ENCODE measurements around the gene FAM72B.
"Not testable (repeated sequence)": the region's sequence is repeated elsewhere in the genome, so short reads cannot be mapped to it uniquely, and the experiment has no call there.

Gene FAM72B

DNA sequence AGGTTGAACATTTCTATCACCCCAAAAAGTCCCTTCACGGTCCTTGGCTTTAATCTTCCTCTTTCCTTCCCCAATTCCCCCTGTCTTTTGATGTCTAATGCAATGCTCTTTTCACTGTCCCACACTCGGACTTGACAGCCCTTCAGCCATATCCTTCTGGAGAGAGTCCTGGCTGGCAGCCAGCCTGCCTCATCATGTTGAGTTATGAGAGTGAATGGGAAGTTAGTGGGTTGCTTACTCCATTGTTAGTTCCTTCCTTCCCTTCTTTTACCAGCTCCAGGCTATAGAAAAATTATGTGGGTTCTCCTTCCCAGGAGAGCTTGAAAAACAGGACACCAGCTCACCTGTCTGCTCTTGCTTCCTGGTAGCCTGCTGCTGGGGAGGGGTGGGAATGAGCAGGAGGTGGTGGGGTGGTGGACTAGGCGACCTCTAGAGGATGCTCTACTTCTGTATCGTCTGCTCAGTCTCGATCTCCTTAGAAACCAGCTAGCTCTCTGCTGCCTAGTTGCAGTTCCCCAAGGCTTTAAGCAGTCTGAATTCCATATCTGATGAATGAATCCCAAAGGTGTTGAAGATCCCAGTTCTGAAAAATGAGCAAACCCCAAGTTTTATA lies 30.5 kb upstream of the FAM72B start:
- H3K36me3 ChIP-seq (ENCODE audit: control insufficient read depth, insufficient read depth, low read length); H3K23ac ChIP-seq (ENCODE audit: low read length); H3K4ac ChIP-seq (ENCODE audit: low read depth, low read length); H4K5ac ChIP-seq (ENCODE audit: low read length); H3K18ac ChIP-seq (ENCODE audit: low read length); H2BK15ac ChIP-seq (replicated peaks; ENCODE audit: low read depth); H3K56ac ChIP-seq (ENCODE audit: low read length); H3K9ac ChIP-seq (ENCODE audit: low read length); H3K27ac ChIP-seq (ENCODE audit: low read depth, low read length); H3K27me3 ChIP-seq (ENCODE audit: insufficient read depth, low read length, poor library complexity); H3K79me1 ChIP-seq (ENCODE audit: low read length); H3K4me1 ChIP-seq (ENCODE audit: control insufficient read depth, low read depth, low read length); H2BK120ac ChIP-seq (ENCODE audit: low read depth, low read length); H2AK5ac ChIP-seq (ENCODE audit: low read length); DNase-seq; H4K8ac ChIP-seq (ENCODE audit: low read depth, low read length); H3K4me3 ChIP-seq (ENCODE audit: low read length); H3K79me2 ChIP-seq (ENCODE audit: control insufficient read depth, insufficient read depth, low read length); H3K4me2 ChIP-seq (ENCODE audit: low read length); H2BK5ac ChIP-seq (ENCODE audit: low read length): not testable (repeated sequence)
- no CpG with 5 or more reads among the region's 5 CpGs for WGBS (ENCODE audit: extremely low coverage, insufficient coverage, low lambda C conversion rate)

DNA sequence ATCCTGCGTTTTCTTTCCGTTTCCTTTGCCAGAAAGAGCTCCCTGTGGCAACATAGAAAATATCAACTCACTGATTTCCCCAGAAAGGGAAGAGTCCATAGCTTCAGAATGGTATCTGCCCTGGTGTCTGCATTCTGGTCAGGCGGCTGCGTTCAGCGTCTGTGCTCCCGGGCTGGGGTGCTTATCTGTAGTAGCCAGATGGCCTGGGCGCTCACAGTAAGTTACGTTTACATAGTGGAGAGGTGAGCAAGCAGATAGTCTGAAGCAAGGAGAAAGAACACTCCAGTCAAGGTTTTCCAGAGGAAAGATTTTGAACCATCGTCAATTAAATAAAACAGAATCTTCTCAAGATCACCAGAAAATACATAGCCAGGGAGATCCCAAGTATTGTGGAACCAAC lies 29.4 kb upstream of the FAM72B start:
- not testable (repeated sequence) for H3K9ac ChIP-seq (ENCODE audit: low read length); H3K27me3 ChIP-seq (ENCODE audit: insufficient read depth, low read length, poor library complexity); H2BK15ac ChIP-seq (replicated peaks; ENCODE audit: low read depth); H3K56ac ChIP-seq (ENCODE audit: low read length); H3K4me2 ChIP-seq (ENCODE audit: low read length); H3K79me2 ChIP-seq (ENCODE audit: control insufficient read depth, insufficient read depth, low read length); H3K27ac ChIP-seq (ENCODE audit: low read depth, low read length); H3K18ac ChIP-seq (ENCODE audit: low read length); H3K4me1 ChIP-seq (ENCODE audit: control insufficient read depth, low read depth, low read length); H2BK5ac ChIP-seq (ENCODE audit: low read length); H3K36me3 ChIP-seq (ENCODE audit: control insufficient read depth, insufficient read depth, low read length); DNase-seq; H2AK5ac ChIP-seq (ENCODE audit: low read length); H4K5ac ChIP-seq (ENCODE audit: low read length); H3K23ac ChIP-seq (ENCODE audit: low read length); H3K4me3 ChIP-seq (ENCODE audit: low read length); H3K4ac ChIP-seq (ENCODE audit: low read depth, low read length); H2BK120ac ChIP-seq (ENCODE audit: low read depth, low read length); H3K79me1 ChIP-seq (ENCODE audit: low read length); H4K8ac ChIP-seq (ENCODE audit: low read depth, low read length)
- no CpG with 5 or more reads among the region's 9 CpGs for whole genome bisulfite sequencing (ENCODE audit: extremely low coverage, insufficient coverage, low lambda C conversion rate)

DNA sequence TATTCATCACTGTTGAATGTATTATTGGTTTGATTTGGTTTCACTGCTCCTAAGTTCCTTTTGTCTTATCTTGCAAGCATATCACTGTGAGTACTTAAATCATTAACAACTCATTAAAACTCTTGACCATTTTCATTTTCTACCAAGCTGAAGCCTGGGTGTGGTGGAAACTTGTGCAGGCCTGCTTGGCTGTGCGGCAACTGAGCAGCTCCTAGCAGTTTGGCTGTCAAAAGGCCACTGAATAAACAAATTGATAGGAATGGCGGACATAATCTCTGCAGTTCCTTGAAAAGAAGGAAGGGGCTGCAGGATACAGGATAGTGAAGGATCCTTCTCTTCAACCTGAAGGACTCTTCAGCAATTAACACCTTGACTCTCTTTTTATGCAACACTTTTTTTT lies 26.6 kb upstream of the FAM72B start:
- not testable (repeated sequence) for H3K79me1 ChIP-seq (ENCODE audit: low read length); H3K27me3 ChIP-seq (ENCODE audit: insufficient read depth, low read length, poor library complexity); H3K27ac ChIP-seq (ENCODE audit: low read depth, low read length); H4K8ac ChIP-seq (ENCODE audit: low read depth, low read length); H3K79me2 ChIP-seq (ENCODE audit: control insufficient read depth, insufficient read depth, low read length); H2BK120ac ChIP-seq (ENCODE audit: low read depth, low read length); DNase-seq; H3K9ac ChIP-seq (ENCODE audit: low read length); H2AK5ac ChIP-seq (ENCODE audit: low read length); H3K56ac ChIP-seq (ENCODE audit: low read length); H2BK15ac ChIP-seq (replicated peaks; ENCODE audit: low read depth); H3K4me1 ChIP-seq (ENCODE audit: control insufficient read depth, low read depth, low read length); H3K23ac ChIP-seq (ENCODE audit: low read length); H3K36me3 ChIP-seq (ENCODE audit: control insufficient read depth, insufficient read depth, low read length); H3K4ac ChIP-seq (ENCODE audit: low read depth, low read length); H3K4me3 ChIP-seq (ENCODE audit: low read length); H3K18ac ChIP-seq (ENCODE audit: low read length); H2BK5ac ChIP-seq (ENCODE audit: low read length); H3K4me2 ChIP-seq (ENCODE audit: low read length); H4K5ac ChIP-seq (ENCODE audit: low read length)
- no CpG with 5 or more reads among the region's 2 CpGs for WGBS (ENCODE audit: extremely low coverage, insufficient coverage, low lambda C conversion rate)

DNA sequence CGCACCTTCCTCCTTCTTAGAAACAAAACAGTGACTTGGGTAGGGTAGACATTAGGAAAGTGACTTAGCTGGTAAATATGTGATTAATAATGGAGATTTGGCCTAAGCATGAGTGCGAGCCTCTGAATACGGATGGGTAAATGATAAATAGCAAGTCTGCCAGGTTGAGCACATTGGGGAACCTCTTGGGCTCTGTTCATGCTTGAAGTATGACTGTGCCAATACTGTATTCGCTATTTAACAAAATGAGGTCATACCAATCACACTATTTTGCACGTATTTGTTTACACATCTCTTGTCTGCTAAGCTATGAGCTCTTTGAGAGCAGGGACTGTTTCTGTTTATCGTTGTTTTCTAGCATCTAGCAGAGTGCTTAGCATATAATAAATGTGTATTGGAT lies 24.2 kb upstream of the FAM72B start:
- not testable (repeated sequence) for H3K9ac ChIP-seq (ENCODE audit: low read length); H3K4me1 ChIP-seq (ENCODE audit: control insufficient read depth, low read depth, low read length); H3K27me3 ChIP-seq (ENCODE audit: insufficient read depth, low read length, poor library complexity); H3K56ac ChIP-seq (ENCODE audit: low read length); H2BK5ac ChIP-seq (ENCODE audit: low read length); H4K8ac ChIP-seq (ENCODE audit: low read depth, low read length); H3K36me3 ChIP-seq (ENCODE audit: control insufficient read depth, insufficient read depth, low read length); H3K79me1 ChIP-seq (ENCODE audit: low read length); H3K79me2 ChIP-seq (ENCODE audit: control insufficient read depth, insufficient read depth, low read length); H3K18ac ChIP-seq (ENCODE audit: low read length); H3K4me2 ChIP-seq (ENCODE audit: low read length); H3K4ac ChIP-seq (ENCODE audit: low read depth, low read length); DNase-seq; H4K5ac ChIP-seq (ENCODE audit: low read length); H3K4me3 ChIP-seq (ENCODE audit: low read length); H2BK120ac ChIP-seq (ENCODE audit: low read depth, low read length); H2BK15ac ChIP-seq (replicated peaks; ENCODE audit: low read depth); H2AK5ac ChIP-seq (ENCODE audit: low read length); H3K23ac ChIP-seq (ENCODE audit: low read length); H3K27ac ChIP-seq (ENCODE audit: low read depth, low read length)
- no CpG with 5 or more reads among the region's 6 CpGs for WGBS (ENCODE audit: extremely low coverage, insufficient coverage, low lambda C conversion rate)

DNA sequence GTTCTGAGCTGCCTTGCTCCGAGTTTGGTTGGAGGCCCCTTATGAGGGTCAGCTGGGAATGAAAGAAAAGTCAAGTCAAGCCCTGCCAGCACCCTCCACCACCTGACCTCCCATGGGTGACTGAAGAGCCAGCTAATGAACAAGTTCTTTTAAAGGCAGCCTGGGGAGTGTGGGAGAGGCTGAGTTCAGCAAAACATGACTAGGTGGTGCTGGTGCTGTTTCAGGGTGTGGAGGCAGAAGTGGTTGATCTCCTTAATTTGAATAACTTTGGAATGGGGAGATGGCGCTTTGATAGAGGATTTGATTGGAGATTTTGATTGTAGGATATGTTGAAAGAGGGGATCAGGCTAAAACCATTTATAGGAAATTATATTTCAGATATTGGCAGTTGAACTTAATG lies 23.2 kb upstream of the FAM72B start:
- not testable (repeated sequence) for H3K27ac ChIP-seq (ENCODE audit: low read depth, low read length); H3K79me2 ChIP-seq (ENCODE audit: control insufficient read depth, insufficient read depth, low read length); H3K36me3 ChIP-seq (ENCODE audit: control insufficient read depth, insufficient read depth, low read length); H3K4me1 ChIP-seq (ENCODE audit: control insufficient read depth, low read depth, low read length); H3K4me2 ChIP-seq (ENCODE audit: low read length); DNase-seq; H3K18ac ChIP-seq (ENCODE audit: low read length); H3K56ac ChIP-seq (ENCODE audit: low read length); H4K8ac ChIP-seq (ENCODE audit: low read depth, low read length); H2BK5ac ChIP-seq (ENCODE audit: low read length); H3K4ac ChIP-seq (ENCODE audit: low read depth, low read length); H2BK15ac ChIP-seq (replicated peaks; ENCODE audit: low read depth); H4K5ac ChIP-seq (ENCODE audit: low read length); H3K23ac ChIP-seq (ENCODE audit: low read length); H3K27me3 ChIP-seq (ENCODE audit: insufficient read depth, low read length, poor library complexity); H3K79me1 ChIP-seq (ENCODE audit: low read length); H2BK120ac ChIP-seq (ENCODE audit: low read depth, low read length); H2AK5ac ChIP-seq (ENCODE audit: low read length); H3K4me3 ChIP-seq (ENCODE audit: low read length); H3K9ac ChIP-seq (ENCODE audit: low read length)
- WGBS (ENCODE audit: extremely low coverage, insufficient coverage, low lambda C conversion rate): no CpG with 5 or more reads among the region's 2 CpGs

Data from mesendoderm (in vitro differentiated cells).